Keratinocyte (primary cell): ENCODE data around the gene FAM50B. TPM values are rescaled to one million over a fixed set of nuclear protein-coding genes. Genes with fewer than 3 reads are reported as not detected.

Source experiments
- DNase-seq: peaks from one replicate; pipeline ENCODE4 v3.0.0-alpha.2; 2011; ENCODE audit warnings: low read depth, missing footprints, low spot score
- FAIRE-seq: peaks from 2 replicates; lab custom pipeline; 2011; peaks lifted over from hg19 to GRCh38; lab: Jason Lieb, UNC
- H2AFZ ChIP-seq: 2 replicates; pipeline ENCODE4 v1.6.0; 2012; ENCODE audit warnings: low read length, control low read depth, inconsistent platforms; ENCODE audit not compliant: control insufficient read depth
- H3K27ac ChIP-seq: 2 replicates; pipeline ENCODE4 v1.5.1; 2011; ENCODE audit warnings: low read length; ENCODE audit not compliant: control insufficient read depth, insufficient read depth
- H3K27me3 ChIP-seq: 3 replicates; pipeline ENCODE4 v1.6.0; 2011; ENCODE audit warnings: low read length; ENCODE audit not compliant: control insufficient read depth, insufficient read depth; ENCODE audit errors: extremely low read depth
- H3K36me3 ChIP-seq, 2 experiments: 2 replicates in 1 of 2; 3 replicates in 1 of 2; pipeline ENCODE4 v1.5.1; 2011; ENCODE audit warnings: low read length in 2 of 2, mild to moderate bottlenecking in 1 of 2; ENCODE audit not compliant: control insufficient read depth in 2 of 2, insufficient read depth in 2 of 2; ENCODE audit errors: extremely low read depth in 1 of 2
- H3K4me1 ChIP-seq: 3 replicates; pipeline ENCODE4 v1.5.1; 2011; ENCODE audit warnings: low read length; ENCODE audit not compliant: control insufficient read depth, insufficient read depth; ENCODE audit errors: extremely low read depth
- H3K4me2 ChIP-seq: 3 replicates; pipeline ENCODE4 v1.6.0; 2011; ENCODE audit warnings: low read depth, low read length; ENCODE audit not compliant: control insufficient read depth, insufficient read depth; ENCODE audit errors: extremely low read depth
- H3K4me3 ChIP-seq, 3 experiments: fragments of 200-600 bp in 1 of 3; sonication (generic) in 1 of 3; 2 replicates in 2 of 3; 3 replicates in 1 of 3; pipeline ENCODE4 v1.5.1; 2011 to 2016; ENCODE audit warnings: low read length in 3 of 3, mild to moderate bottlenecking in 3 of 3, control low read depth in 2 of 3, inconsistent platforms in 1 of 3, low read depth in 1 of 3, mixed read lengths in 1 of 3, mixed run types in 1 of 3, moderate library complexity in 1 of 3; ENCODE audit not compliant: control insufficient read depth in 2 of 3, insufficient read depth in 2 of 3; ENCODE audit errors: extremely low read depth in 1 of 3
- H3K79me2 ChIP-seq: 2 replicates; pipeline ENCODE4 v1.6.0; 2012; ENCODE audit warnings: low read length; ENCODE audit not compliant: control insufficient read depth, insufficient read depth
- H3K9ac ChIP-seq: 3 replicates; pipeline ENCODE4 v1.6.0; 2011; ENCODE audit warnings: low read length; ENCODE audit not compliant: control insufficient read depth, insufficient read depth; ENCODE audit errors: extremely low read depth
- H3K9me1 ChIP-seq: 3 replicates; pipeline ENCODE4 v1.6.0; 2011; ENCODE audit warnings: low read length; ENCODE audit not compliant: control insufficient read depth, insufficient read depth; ENCODE audit errors: extremely low read depth
- H3K9me3 ChIP-seq: 2 replicates; pipeline ENCODE4 v1.5.1; 2012; ENCODE audit warnings: low read depth, low read length; ENCODE audit not compliant: control insufficient read depth
- H4K20me1 ChIP-seq: 3 replicates; pipeline ENCODE4 v1.6.0; 2011; ENCODE audit warnings: low read length; ENCODE audit not compliant: control insufficient read depth, insufficient read depth; ENCODE audit errors: extremely low read depth
- EZH2 ChIP-seq: IDR thresholded peaks from one replicate; pipeline ENCODE4 v1.6.1; 2012; ENCODE audit warnings: inconsistent platforms, mild to moderate bottlenecking, low read length, moderate library complexity
- dilution Hi-C: fragments of 300-500 bp; cut with MboI; formaldehyde crosslinking; loops from one replicate; pipeline ENCODE4 v1.7.0; 2020; ENCODE audit warnings: low sequenced_read_pairs; ENCODE audit not compliant: extremely low pct_ligation_motif_present
- polyA plus RNA-seq, 5 experiments: library from polyadenylated mRNA; depleted of rRNA in 3 of 5; stranded (reverse) in 3 of 5; stranded (forward) in 1 of 5; unstranded in 1 of 5; fragments of >200 nt; gene quantifications; 1 replicate in 1 of 5; 2 replicates in 3 of 5; 3 replicates in 1 of 5; pipeline versions ENCODE4 v1.2.1 to v1.2.3, GENCODE V29; 2011 to 2012; ENCODE audit warnings: missing spikeins in 2 of 5, low read depth in 1 of 5, low replicate concordance in 1 of 5
- TF ChIP-seq, protein P1 (sequence below), 3 experiments: IDR thresholded peaks in 1 of 3; conservative IDR thresholded peaks in 1 of 3; optimal IDR thresholded peaks in 1 of 3; 2 replicates in 2 of 3; 3 replicates in 1 of 3; pipeline versions ENCODE3 to v1.5.1; 2011; ENCODE audit warnings: low read length in 3 of 3, mild to moderate bottlenecking in 3 of 3, moderate library complexity in 2 of 3, control low read depth in 1 of 3, inconsistent platforms in 1 of 3; ENCODE audit not compliant: insufficient read depth in 2 of 3; ENCODE audit errors: extremely low read depth in 1 of 3

The FAM50B gene
- polyA plus RNA-seq, 1 donor (not counting 4 experiments of a cell fraction or from before 2014, with no cell fraction given): 4.0 TPM

DNA sequence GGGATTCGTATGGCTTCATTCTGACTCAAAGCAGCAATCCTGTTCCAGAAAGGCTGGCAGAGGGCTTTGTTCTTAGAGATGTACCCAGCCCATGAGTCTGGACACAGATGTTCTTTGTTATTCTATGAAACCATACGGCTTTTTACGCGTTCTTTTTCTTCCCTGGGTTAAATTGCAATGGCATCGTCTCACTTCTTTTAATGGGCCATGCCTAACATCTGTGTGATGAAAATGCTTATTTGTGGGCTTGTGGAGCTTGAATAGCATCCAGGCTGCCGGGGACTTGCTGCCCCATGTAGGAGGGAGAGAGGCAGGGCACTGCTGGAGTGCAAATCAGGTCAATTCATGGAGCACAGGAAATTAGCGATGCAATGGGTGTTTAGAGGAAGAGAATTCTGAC, 19.4 kb downstream of the FAM50B start:
- no peak for TF ChIP-seq EZH2
- TF ChIP-seq, protein P1, sequence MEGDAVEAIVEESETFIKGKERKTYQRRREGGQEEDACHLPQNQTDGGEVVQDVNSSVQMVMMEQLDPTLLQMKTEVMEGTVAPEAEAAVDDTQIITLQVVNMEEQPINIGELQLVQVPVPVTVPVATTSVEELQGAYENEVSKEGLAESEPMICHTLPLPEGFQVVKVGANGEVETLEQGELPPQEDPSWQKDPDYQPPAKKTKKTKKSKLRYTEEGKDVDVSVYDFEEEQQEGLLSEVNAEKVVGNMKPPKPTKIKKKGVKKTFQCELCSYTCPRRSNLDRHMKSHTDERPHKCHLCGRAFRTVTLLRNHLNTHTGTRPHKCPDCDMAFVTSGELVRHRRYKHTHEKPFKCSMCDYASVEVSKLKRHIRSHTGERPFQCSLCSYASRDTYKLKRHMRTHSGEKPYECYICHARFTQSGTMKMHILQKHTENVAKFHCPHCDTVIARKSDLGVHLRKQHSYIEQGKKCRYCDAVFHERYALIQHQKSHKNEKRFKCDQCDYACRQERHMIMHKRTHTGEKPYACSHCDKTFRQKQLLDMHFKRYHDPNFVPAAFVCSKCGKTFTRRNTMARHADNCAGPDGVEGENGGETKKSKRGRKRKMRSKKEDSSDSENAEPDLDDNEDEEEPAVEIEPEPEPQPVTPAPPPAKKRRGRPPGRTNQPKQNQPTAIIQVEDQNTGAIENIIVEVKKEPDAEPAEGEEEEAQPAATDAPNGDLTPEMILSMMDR (optimal IDR thresholded peaks at IDR 0.05 in 1 of 3, IDR thresholded peaks at IDR 0.05 in 1 of 3, conservative IDR thresholded peaks at IDR 0.05 in 1 of 3; ENCODE audit: extremely low read depth in 1 of 3, insufficient read depth in 2 of 3, low read length in 3 of 3): no peak

DNA sequence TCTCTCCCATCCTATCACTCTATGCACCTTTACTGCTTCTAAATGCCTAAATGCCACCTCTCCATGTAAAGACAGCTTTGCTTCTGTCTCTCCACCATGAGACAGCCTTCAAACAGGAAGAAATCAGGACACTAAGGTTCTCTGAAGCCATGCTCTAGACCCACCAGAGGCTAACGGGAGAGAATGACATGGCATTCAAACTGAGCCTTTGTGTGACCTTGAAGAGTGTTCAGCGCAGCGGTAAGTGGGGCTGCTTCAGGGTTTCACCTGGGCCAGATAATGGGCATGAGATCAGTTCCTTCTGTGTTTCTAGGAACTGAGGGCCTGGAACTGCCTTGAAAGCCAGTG, 20.1 kb downstream of the FAM50B start:
- no peaks in the 10 kb centered on the region for H4K20me1 ChIP-seq
- TF ChIP-seq, protein P1 (optimal IDR thresholded peaks at IDR 0.05 in 1 of 3, IDR thresholded peaks at IDR 0.05 in 1 of 3, conservative IDR thresholded peaks at IDR 0.05 in 1 of 3; ENCODE audit: extremely low read depth in 1 of 3, insufficient read depth in 2 of 3, low read length in 3 of 3): no peak
- no peak for TF ChIP-seq EZH2
- peaks cover 3% of the 10 kb centered on the region for H3K27me3 ChIP-seq
- no peak for FAIRE-seq
- no peak overlapping the region for H3K27ac ChIP-seq
- H3K36me3 ChIP-seq: no peaks in the 10 kb centered on the region
- no peak overlapping the region for H3K9ac ChIP-seq
- no peaks in the 10 kb centered on the region for H3K79me2 ChIP-seq
- dilution Hi-C loops: no loop called here
- no peak for DNase-seq
- H3K9me1 ChIP-seq: no peaks in the 10 kb centered on the region
- H3K4me1 ChIP-seq: peaks cover 17% of the 10 kb centered on the region
- H3K4me2 ChIP-seq: no peak overlapping the region
- no peaks in the 10 kb centered on the region for H3K9me3 ChIP-seq
- H3K4me3 ChIP-seq: no peak overlapping the region
- no peak overlapping the region for H2AFZ ChIP-seq

More for the DNA sequence above, 19.4 kb downstream of the FAM50B start:
- Histone ChIP-seq H3K27me3 (peaks cover 3% of the 10 kb centered on the region), H3K27ac (no peak overlapping the region), H3K79me2 (no peaks in the 10 kb centered on the region), H3K9me1 (no peaks in the 10 kb centered on the region), H3K4me3 (no peak overlapping the region), H4K20me1 (no peaks in the 10 kb centered on the region), H3K36me3 (no peaks in the 10 kb centered on the region), H3K9me3 (no peaks in the 10 kb centered on the region), H3K9ac (no peak overlapping the region), H3K4me1 (peaks cover 17% of the 10 kb centered on the region), H2AFZ (no peak overlapping the region), H3K4me2 (no peak overlapping the region)
- DNase-seq (no peak), FAIRE-seq (no peak)
- dilution Hi-C loops: no loop called here
